HG03521 (cell line): ENCODE results near the gene POU2AF1.
"Not testable (repeated sequence)": the region's sequence is repeated elsewhere in the genome, so short reads cannot be mapped to it uniquely, and the experiment has no call there.

Source experiments
- ATAC-seq: cut with Tn5 transposase; IDR thresholded peaks from one replicate; pipeline ENCODE4 v1.9.1; 2021; ENCODE audit warnings: mild to moderate bottlenecking, moderate library complexity; ENCODE audit not compliant: unreplicated experiment

POU2AF1 gene

DNA sequence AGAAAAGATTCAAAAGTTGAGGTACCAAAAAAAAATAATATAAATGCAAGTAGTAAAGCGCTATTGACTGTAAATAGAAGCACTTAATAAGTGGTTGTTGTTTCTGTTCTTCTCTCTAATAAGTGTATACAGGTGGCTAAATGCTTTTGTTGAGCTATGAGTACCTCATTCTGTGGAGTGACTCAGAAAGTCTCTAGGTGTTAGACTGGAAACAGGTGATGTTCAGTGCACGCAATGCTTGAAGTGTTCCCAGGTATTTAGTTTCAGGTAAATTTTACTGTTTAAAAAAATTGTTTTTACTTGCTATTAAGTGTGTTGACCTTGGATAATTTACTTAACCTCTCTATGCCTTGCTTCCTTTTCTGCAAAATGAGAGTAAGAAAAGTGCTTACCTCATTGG, 56.5 kb downstream of the POU2AF1 start:
- ATAC-seq, result no peak

DNA sequence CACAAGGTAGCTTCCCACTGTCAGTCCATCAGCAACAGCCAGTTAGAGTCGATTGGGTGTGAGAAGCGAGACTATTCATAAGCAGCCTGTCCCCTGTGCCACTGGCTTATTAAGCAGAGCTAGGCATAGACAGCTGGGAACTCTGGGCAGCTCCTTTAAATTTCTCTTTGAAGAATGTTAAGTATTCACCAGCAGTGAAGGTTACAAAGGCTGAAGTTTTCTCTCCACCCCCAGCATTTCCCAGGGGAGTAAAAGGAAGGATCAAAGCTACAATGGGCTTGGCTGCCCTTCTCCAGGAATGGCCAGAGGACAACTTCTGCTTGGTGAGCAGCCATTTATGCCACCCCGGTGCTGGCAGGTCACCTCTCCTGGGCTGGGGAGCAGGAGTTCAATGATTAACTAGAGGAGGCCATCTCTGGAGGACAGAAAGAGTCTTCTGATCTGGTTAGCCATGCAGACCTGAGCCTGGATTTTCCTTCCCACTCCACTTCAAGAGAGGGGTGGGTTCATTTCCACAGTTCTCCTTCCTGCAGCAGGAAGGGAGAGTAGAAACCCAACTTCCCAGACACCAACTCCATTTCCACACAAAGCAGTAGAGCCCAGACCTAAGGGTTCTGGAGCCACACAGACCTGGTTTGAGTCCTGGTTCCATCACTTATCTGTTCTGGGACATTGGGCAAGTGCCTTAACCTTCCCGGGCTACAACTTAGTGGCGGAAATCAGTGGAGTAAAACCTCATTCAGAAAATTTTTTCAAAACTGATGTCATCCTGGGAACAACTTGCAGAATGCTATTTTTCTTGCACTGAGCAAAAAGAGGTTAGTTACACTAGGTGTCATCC, 58.1 kb downstream of the POU2AF1 start:
- no peak for ATAC-seq

DNA sequence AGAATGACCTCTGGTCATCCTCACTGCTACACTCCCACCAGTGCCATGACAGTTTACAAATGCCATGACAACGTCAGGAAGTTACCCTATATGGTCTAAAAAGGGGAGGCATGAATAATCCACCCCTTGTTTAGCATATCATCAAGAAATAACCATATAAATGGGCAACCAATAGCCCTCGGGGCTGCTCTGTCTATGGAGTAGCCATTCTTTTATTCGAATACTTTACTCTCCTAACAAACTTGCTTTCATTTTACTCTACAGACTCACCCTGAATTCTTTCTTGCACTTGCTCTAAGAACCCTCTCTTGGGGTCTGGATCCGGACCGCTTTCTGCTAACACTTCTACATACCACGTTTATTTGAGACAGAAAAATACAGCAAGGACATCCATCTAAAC, 58.9 kb downstream of the POU2AF1 start:
- ATAC-seq, result not testable (repeated sequence)

DNA sequence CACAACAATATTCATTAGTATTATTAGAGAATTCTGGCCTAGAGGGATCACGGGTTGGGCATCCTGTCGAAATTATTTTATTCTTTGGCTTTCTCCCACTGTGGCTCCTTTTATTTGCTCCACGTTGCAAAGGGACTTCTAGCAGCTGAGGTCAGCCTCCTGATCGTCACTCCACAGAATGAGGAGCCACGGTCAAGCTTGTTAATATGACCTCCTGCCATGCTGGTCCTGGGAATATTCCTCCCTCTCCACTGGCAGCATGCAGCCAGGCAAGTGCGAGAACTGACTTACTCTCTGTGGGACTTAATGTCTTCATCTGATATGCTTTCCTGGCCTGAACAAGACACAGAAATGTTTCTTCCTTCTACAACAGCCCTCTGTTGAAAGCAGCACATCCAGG, 59.8 kb downstream of the POU2AF1 start:
- ATAC-seq, result no peak

DNA sequence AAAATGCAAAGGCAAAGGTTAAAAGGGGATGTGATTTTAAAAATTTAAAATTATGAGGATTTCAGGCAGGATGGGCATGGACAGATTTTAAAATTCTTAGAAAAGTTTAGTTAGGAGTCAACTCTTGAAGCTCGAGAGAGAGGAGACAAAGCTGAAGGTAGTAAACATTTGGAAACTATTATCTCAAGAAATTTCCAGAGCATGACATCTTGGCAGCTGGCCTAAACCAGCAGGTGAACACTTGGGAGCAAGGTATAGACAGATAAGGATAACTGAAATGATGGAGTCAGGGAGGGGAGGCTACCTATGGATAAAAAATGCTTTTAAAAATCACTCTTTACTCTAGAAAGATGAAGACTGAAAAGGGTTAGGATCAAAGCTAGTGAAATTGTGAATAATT, 67.0 kb downstream of the POU2AF1 start:
- no peak for ATAC-seq

DNA sequence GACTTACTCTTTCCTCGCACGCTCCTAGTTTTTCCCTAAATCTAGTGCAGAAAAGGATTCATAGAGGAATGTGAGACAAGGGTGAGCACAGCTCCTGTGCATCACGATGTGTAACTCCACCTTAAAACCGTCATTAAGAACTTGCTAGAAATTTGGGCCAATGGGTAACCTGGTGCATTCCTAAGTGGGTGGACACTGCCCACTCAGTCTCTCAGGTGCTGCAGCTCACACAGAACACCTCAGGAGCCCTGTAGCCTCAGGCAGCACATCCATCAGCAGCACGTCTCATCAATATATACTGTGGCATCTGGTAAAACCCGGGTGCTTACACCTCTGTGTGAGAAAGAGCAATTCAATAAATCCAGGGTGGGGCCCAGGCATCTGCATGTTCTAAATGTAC, 68.4 kb downstream of the POU2AF1 start:
- no peak for ATAC-seq

DNA sequence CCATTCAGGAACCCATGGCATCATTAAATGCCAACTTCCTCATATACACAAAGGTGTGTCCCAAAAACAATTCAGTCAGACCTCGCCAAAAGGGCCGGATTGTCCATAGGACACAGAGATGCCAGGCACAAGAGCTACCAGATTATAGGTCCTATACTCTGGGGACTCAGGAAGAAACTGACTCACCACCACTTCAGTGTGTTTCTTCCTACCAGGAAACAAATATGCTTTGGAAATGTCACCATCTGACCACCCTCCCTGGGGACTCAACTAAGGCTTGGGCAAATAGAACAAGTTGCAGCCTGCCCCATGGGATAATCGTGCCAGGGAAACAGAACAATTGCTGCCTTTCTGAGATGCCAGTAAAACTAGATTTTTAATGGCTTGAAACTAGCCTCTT, 69.0 kb downstream of the POU2AF1 start:
- no peak for ATAC-seq

DNA sequence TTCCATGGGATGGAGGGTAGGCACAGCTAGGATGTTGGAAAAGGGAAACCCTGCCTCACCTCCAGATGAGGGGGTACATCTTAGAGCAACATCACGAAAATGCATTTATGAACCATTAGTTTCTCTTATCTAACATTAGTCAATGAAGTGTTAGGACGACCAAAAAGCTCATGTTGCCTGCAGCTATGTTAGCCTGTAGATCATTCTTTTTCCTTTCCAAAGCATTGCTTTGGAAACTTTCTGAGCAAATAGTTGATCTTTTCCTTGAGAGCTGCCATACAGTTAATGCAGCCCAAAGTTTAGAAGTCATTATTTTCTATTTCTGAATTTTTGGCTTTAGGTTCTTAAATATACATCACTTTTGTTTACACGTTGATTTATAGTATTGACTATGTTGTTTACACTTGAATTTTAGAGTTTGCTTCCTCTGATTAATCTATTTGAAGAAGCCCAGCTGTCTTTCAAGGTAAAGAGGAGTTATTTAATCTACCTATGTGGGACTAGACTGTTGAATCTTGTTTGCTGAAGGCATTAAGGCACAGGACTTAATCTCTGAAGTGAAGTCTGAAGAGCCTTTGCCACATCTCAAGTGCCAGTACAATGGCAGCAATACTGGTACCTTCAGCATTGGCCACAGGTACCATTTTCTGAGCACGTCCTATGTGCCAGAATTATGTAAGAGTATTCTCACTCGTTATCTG, 69.7 kb downstream of the POU2AF1 start:
- no peak for ATAC-seq

DNA sequence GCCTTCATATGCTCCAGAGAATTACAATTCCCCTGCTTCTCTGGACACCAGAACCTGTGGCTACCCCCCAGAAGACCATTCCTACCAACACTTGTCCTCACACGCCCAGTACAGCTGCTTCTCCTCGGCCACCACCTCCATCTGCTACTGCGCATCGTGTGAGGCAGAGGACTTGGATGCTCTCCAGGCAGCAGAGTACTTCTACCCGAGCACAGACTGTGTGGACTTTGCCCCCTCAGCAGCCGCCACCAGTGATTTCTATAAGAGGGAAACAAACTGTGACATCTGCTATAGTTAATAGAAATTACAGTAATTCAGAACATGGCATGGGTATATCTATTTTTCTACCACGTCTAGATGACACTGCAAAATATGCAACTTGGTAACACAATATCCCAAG, 70.9 kb downstream of the POU2AF1 start:
- ATAC-seq, result no peak

DNA sequence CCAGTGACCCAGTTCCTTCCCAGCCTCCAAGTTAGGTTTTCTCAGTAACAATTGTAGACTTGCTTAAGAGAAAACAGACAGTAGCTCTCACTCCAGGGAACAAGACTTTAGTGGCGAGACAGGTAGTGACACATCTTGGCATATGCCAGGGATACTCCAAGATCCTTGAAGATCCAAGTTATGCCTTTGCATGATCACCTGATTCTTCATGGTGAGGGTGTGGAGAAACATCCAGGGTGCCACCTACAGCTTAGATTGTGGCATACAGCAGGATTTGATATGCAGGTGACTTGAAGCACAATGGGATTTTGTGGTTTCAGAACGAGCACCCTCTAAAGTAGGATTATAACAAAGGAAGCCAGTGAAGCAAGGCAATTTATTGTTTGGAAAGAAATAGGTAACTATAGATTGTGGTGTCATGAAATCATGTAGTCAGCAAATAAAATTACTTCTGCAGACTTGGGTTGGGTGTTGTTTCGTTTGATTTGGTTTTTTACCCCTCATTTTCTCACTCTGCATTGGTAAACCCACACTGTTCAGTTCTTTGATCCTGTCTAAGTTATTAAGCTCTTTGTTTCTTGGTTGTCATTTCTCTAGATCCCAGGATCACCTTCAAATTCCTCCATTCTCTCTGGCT, 71.5 kb downstream of the POU2AF1 start:
- ATAC-seq, result no peak

DNA sequence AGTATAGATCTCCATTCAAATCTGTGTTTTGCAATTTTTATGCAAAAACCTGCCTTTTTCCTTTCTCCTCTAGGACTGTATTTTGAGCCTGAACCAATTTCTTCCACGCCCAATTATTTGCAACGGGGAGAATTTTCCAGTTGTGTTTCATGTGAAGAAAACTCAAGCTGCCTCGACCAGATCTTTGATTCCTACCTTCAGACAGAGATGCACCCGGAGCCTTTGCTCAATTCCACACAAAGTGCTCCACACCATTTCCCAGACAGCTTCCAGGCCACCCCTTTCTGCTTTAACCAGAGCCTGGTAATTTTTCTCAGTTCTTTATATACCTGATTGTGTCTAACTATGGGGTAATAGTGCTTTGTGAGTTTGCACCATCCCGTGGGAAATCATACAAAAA, 72.8 kb downstream of the POU2AF1 start:
- ATAC-seq, result no peak

DNA sequence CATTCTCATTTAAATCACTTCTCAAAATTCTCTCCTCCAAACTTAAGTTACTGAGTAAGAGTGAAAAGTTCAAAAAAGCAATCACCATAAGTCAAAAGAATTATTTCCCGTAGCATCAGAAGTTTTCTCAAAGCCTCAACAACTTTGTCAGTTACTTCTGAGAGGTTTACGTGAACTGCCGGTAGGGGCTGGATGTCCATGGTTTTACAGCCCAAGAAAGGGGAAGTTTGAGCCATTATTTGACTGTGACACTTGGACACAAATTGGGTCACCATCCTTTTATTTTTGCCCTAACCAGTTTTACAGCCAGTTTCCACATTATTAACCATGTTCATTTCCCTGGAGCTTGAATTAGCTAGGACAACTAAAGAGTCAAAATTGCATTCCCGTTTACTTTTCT, 73.2 kb downstream of the POU2AF1 start:
- no peak for ATAC-seq

DNA sequence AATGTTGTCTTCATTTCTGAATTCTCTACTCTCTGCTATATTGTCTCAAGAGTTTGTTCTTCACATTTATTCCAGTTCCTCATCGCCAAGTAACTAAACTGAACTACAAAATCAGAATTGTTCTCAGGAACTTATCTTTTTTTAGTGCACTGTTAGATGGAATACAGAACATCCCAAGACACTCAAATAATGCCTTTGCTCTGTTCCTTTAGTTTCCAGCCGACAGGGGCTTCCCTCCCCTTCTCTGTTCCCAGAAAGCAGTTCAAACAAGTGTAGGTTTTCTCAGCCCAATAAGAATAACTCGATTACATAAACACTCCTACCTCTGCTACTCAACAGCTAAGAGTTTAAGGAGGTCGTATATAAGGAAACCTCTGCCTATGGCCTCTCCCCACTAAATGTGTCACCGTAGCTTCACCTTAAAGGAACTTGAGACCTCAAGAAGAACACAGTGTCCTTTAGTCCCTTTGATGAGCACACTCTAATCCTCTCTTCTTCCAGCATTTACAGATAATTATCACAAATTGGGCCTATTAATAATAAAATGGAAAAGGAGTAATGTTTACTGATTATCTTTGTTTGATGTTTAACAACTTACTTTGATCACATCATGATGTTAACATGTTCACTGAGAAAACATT, 73.8 kb downstream of the POU2AF1 start:
- no peak for ATAC-seq

DNA sequence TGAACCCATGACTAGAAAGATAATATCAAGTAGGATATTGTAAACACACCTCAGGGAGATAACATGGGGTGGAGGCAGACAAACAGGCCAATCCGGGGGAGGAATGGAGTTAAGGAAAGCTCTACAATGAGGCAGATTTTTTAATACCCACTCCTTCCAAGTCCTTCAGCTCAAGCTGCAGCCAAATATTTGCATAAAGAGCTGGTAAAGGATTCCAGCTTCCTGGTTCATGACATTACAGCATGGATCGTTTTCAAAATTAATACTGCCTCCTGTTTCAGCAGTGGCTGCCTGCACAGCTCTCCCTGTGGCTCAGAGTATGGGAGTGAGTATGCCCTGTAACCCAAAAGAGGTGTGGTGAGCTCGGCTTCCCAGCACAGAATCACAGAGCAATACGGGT, 75.6 kb downstream of the POU2AF1 start:
- ATAC-seq, result no peak

DNA sequence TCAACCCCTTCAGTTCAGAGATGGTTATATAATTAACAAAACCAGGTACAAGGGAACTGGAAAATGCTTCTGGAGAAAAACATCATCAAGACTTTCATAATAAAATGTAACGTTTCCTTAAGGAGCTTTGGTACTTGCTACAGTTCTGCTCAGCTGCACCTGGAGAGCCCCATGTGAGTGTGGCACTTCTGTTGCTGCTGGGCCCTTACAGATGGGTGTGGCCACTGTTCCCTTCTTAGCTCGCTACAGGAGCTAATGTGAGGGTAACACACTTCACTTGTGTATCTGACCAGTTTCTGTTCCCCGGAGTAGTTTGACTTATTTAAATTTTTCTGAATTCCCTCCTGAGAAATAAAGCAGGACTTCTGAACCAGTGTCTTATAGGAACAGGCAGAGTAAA, 76.8 kb downstream of the POU2AF1 start:
- ATAC-seq, result no peak
